GM19438 (cell line): ENCODE measurements around the gene CPNE8.
"Not testable (repeated sequence)": the region's sequence is repeated elsewhere in the genome, so short reads cannot be mapped to it uniquely, and the experiment has no call there.

ENCODE experiments used
- ATAC-seq: cut with Tn5 transposase; IDR thresholded peaks from one replicate; pipeline ENCODE4 v1.9.1; 2021; ENCODE audit warnings: low read depth; ENCODE audit not compliant: unreplicated experiment

The CPNE8 gene

DNA sequence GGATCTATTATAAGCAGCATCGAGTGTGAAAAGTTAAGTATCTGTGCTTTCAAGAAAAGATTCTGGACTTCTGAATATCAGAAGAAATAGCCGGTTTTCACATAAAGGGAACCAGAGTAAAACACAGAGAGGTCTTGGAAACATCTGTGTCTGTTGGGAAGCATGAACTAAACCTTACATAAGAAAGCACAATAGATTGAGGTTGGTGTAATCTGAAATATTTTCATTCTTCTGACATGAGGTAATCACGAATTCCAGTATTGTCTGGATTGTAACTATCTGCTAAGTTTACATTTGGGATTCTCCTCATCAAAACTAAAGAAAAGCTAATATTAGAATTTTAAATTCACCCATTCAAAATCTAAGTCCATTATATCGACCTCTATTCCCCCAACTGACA, 161.3 kb downstream of the CPNE8 start:
- no peak for ATAC-seq

DNA sequence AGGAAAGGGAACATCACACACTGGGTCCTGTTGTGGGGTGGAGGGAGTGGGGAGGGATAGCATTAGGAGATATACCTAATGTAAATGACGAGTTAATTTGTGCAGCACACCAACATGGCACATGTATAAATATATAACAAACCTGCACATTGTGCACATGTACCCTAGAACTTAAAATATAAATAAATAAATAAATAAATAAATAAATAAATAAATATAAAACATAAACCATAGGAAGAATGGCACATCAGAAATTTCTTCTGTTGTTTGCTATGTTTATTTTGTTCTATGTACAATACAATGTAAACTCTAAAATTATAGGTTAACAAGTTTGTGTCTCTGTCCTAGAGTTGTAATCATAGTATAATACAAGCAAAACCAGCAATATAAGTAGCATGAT, 162.9 kb downstream of the CPNE8 start:
- not testable (repeated sequence) for ATAC-seq

DNA sequence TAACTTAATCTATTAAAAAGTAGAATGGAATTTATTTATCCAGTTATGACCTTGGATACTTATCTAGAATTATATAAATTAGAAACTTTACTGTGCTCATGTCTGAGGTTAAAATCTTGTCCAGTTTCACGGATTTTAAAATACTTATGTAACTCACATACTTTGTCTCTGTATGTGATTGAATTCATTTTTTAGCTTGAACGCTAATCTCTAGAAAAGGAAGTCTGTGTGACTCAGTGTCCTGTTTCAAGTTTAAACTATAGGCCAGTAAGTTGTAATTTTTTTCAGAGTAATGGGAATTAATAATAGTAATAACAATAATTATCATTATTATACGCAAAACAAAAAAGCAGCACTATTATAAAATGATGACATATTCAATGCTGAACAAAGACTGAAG, 168.6 kb downstream of the CPNE8 start:
- ATAC-seq = no peak

DNA sequence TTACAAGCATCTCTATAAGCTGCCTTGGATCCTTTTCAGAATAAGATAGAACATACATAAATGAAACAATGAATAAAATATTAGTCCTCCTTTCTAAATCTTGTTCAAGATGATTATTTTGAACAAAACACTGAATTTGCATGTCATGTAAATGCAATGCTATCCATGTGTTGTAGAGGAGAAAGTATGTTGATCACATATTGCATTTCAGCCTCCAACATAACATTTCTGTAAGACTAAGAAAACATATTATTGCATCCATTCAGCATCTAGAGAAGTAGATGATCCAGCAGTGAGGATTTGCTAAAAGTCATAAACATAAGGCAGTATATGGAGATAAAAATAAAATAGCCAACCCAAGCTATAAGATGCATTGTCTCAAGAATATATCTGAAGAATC, 172.6 kb downstream of the CPNE8 start:
- no peak for ATAC-seq

DNA sequence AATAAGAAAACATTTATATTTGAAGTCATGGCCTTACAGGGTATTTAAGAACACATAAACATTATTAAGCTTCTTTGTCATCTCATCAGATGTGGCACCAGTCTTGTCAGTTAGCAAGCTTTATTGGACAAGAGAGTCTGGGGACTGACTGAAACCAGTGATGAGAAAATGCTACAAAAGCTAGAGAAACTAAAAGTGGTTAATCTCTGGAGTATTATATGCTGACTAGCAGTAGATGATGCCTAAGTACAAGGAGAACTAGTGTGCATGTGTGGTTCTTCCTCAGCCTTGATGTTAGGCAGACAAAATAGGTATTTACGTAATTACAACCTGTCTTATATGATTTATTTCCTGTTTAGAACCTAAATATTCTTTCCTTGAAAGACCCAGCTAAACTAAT, 176.5 kb downstream of the CPNE8 start:
- no peak for ATAC-seq

DNA sequence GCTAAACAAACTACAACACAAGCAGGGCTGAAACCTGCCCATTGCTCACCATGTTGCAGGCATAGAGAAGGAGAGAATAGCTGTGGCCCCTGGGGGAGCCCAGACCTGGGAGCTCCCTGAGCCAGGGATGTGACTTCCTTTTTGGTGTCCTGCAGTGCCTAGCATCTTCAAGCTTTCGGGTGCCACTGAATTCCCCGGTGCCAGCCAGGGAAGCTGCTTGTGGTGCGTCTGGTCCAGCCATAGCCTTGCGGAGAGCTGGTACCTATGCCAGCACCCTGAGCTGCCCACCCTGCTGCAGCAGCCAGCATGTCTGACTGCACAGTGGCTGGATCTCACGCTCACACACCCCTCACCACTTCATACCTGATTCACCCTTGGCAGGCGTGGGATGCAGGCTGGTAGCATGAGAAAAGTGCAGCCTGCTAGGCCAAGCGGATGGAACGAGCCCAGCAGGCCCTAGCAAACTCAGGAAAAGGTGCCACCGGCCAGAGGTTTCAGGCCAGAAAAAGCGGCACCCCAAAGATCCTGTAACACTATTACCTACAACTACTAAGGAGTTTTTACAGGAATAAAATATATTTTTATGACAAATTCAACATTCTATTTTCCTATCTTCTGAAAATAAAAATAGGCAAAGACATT, 183.7 kb downstream of the CPNE8 start:
- ATAC-seq = no peak

DNA sequence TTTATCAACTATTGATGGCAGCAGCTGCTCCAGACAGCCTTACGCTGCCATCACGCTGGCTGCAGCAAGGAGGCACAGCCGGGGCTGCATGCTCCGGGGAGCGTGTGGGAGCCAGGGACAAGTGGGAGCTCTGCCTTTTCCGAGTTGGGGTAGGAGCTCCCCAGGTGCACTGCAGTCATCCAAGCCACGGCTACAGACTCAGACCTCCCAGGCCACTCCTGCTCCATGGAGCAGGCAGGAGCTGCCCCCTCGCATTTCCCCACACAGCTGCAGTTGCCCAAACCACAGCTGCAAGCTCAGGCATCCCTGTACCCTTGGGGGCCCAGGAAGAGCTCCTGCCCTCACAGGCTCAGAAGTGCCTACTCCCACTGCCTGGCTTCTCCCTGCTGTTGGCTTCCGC, 184.7 kb downstream of the CPNE8 start:
- no peak for ATAC-seq

DNA sequence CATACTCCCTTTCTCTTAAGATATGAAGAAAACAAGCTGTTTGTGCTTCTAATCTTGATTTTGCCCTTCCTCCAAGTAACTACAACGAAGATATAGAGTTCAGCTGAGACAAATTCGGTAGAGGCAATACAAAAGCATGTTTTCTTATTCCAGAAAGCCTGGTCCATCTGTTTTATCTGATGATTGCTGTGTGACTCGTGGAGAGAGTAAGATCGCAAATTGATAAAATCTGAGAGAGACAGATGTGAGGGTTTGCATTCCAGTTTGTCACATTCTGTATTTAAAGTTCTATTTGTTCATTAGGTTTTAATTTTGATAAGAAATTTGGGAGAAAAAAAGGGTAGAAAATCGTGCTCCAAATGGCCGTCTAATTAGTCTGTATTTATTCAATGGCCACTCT, 192.1 kb downstream of the CPNE8 start:
- no peak for ATAC-seq

DNA sequence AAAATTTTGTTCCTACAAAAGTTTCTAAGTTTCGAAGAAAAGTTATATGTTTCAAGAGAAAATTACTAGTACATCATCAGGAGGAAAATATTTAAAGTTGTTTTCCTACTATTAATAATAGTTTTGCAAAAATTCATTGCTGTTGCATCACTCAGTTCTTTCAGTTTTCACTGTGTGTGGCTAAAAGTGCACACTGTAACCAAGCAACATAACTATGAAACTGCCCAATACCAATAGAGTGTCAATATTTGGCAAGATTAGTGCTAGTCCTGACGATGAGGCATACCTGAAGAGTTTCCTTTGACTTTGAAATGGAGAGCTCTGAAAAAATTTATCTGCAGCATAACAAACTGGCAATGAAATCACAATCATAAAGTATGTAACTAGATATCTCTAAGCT, 194.3 kb downstream of the CPNE8 start:
- ATAC-seq = peak; percentile 76

DNA sequence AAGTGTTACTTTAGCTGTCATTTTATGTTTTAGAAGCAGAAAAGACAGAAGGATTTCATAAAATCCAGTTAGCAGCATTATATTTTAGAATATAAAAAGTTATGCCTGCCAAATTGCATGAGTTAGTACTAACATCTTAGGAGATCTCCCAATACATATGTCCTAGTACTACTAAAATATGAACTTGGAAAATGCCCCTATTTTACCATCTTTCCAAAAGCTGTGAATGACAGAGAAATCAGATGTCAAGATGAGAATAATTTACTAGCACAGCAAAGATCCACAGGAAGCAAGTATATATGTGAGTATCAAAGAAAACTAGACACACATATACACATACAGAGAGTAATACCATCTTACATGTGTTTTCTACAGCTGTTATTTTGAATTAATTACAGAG, 196.9 kb downstream of the CPNE8 start:
- ATAC-seq = no peak

DNA sequence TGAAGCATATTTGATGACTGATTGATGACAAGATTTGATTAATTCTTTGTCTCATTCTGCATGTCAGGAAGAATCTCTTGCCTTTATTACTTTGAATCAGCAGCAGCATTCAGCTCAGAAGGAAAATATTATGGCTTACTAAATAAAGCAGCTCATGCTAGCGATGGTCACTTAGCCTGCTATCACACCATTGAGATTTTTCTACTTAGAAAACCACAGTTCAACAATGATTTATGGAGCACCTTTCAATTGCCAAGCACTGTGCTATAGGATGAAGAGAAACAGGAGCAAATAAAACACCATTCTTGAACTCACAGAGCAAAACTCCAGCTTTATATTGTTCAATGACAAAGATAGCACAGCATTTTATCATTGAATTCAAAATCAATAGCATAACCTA, 197.7 kb downstream of the CPNE8 start:
- no peak for ATAC-seq

DNA sequence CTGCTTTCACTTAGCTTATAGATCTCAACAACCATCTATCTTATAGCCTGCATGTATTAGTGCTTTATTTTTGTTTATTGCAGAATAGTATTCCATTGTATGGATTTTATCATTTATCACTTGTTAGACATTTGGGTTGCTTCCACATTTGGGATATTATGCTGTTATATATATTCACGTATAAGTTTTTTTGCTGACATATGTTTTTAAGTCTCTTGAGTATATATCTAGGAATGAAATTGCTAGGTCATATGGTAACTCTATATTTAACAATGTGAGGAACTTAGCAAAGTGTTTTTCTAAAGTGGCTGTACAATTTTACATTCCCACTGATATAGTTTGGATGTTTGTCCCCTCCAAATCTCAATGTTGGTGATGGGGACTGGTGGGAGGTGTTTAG, 208.1 kb downstream of the CPNE8 start:
- no peak for ATAC-seq

DNA sequence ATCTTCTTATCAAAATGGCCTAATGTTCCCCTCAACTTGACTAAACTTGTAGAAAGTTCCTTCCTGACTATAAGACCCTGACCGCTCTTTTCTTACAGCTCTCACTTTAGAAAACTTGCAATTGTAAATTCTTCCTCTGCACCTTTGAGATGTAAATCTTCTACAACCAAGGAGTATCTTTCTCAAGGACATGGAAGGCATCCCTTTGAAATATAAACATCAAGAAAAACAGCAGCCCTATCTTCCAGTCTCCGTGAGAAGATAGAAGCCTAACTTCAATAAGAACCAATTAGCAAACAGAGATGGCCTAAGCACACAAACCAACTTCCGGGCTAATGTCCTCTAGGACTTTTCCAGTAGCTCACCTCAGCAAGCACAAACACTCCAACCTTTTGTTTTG, 210.3 kb downstream of the CPNE8 start:
- ATAC-seq = no peak

DNA sequence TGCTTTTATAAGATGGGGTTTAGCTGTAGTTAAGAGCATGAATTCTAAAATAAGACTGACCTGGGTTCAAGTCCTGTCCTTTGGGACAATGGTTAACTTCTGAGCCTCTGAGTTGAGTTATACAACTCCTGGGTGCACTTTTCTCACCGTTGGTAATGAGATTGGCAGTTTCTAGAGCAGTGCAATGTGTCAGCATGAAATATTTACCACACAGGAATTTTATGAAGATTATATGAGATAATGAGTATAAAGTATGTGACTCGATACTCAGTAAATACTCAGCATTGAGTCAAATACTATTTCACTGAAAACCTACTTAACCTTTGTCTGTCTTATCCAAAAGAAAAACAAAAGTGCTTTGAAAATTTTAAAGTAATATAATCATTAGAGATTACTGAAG, 214.2 kb downstream of the CPNE8 start:
- ATAC-seq = no peak

DNA sequence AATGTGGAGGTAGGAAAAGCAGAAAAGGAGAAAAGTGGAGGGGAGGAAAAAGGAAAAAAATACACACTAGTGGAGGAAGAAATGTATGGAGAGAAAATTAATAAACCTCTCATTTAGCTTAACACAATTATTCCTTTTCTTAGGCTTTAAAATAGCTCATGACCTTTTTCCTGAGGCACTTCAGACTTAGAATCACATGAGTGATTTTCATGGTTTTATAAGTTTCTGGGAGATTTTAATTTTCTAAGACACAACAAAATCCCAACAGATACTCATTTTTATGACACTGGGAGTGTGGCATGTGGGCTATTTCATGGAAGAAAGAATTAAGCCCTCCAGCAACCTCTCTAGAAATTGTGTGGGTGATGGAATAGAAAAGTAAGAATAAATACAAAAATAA, 214.7 kb downstream of the CPNE8 start:
- ATAC-seq = no peak

DNA sequence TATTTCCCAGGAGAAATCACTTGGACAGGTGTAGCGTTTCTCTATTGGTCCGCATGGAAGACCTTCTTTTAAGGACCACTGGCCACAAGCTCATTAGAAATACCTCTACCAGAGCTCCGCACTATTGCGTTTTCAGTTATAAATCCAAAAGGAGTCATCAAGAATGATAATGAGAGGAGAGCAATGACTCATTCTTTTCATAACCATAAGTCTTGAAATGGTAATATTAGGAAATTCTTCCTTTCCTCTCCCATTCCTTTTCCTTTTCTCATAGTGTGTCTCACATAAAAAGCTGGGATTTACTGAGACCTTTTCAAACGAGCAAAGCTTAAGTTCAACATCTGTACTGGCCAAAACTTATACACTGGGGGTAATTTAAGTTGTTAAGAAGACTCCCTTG, 215.7 kb downstream of the CPNE8 start:
- ATAC-seq = no peak

DNA sequence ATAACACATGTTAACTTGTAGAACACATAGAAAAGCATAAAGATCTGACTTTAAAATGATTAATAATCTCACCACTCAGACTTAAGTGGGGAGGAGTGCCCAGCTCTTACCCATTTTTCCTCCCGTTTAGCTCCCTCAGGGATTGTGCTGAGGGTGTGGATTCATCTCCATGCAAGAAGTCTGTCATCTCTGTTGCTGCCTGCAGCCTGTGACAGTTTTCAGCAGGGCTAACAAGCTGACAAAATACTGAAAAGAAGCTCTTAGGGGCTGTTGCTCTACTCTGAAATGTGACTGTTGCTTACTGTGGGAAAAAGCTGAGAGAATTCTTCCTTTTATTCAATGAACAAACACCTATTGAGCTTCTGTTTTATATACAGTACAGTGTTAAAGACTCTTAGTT, 216.2 kb downstream of the CPNE8 start:
- ATAC-seq = no peak

DNA sequence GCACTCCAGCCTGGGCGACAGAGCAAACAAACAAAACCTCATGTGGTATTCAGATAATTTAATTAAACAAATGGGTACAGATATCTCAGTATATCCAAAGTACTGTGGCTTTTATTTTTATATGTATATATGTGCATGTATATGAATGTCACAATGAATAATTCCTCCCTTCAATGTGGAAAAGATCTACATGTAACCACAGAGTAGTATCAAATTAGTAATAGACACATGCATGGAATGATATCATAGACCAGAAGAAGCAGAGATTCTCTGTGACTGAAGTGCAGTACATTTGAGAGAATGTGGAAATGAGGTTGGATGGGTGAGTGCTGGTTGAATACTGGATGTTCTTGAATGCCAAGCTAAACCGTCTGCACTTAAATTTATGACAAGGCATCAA, 222.9 kb downstream of the CPNE8 start:
- ATAC-seq = no peak

DNA sequence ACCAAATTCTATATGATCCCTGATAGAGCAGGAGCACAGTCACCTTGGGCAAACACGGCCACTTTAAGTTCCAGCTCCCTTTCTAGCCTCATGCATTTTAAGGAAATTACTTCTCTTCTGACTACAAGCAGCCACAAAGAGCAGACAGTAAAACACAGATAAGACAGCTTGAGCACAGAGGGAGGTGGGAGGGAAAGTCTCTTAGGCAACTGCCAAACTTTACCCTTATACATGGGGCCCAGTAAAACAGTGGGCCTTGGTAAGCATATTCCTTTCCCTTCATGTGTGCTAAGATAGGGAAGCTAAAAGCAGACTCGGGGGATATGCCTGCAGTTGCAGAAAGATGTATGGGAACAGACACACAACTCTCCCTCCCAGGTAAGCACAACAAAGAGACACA, 235.9 kb downstream of the CPNE8 start:
- ATAC-seq = no peak

DNA sequence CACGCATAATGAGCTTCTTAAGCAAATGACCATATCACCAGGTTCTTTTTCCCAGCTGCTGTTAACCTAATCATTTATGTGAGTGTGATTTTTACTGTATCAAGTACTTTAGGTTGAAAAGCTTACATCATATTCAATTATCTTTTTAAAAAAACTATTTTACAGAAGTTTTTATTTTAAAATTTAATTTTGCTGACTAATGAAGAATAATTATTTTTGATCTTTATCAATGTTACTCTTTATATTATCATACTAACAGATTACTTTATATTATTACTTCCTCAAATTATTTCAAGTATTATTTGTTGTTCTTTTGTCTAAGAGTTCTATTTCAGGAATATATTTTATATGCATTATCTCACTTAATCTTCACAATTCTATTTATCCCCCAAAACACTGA, 236.3 kb downstream of the CPNE8 start:
- no peak for ATAC-seq

DNA sequence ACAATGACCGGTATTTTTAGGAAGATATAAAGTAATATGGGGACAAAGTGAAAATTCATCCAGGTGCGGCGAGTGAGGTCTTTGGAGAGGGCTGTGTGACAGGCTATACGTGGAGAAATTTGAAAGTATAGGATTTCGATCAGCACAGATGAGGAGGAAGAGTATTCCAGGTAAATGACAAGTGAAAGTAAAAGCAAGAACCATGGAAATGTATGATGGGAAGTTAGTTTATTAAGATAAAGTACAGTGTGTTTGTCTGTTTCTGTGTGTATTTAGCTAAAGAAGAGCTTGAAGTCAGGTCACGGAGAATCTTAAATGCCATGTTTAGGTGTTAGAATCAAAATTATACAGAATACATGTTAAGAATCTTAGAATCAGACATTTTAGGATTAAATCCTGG, 239.0 kb downstream of the CPNE8 start:
- ATAC-seq = no peak

DNA sequence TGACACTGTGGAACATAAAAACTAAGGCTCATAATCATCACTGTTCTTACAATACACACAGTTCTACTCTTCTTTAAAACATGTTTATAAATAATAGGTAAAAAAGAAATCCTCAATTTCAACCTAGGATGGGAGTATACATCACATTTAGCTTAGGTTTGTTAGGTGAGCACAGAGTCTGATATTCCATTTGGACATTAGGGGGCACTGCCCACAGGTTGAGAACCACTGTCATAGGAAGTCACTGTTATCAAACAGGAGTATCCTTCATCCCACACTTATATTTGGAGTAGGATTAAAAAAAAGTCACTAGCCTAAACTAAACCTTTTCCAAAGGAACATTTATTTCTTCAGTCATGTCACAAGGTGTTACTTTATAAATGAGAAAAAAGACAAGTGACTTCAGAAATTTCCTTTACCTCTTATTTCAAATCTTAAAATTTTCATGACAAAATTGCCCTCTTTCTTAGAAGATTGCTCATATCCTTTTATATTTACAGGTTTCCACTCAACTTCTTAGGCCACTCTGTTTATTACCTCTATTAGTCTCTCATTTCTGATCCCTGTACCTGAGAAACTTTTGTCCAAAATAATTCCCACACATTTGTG, 240.6 kb downstream of the CPNE8 start:
- ATAC-seq = peak; percentile 60

DNA sequence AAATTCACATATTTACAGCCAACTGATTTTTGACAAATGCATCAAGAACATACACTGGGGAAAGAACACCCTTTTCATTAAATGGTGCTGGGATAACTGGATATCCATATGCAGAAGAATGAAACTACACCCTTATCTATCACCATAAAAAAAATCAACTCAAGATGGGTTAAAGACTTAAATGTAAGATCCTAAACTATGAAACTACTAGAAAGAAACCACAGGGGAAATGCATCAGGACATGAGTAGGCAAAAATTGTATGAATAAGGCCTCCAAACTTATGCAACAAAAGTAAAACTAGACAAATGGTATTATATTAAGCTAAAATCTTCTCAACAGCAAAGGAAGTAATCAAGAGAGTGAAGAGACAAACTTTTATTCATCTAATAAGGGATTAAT, 242.6 kb downstream of the CPNE8 start:
- no peak for ATAC-seq
